Liver (tissue), 9 donors: ENCODE data around the gene UBXN1. TPM values are rescaled to one million over a fixed set of nuclear protein-coding genes. Genes with fewer than 3 reads are reported as not detected.

Experiments used
- DNase-seq: peaks from one replicate; pipeline ENCODE4 v3.0.0-alpha.2; 2017; ENCODE audit warnings: low spot score
- H3K27ac ChIP-seq, 2 donors: one replicate each; pipeline ENCODE4 v1.7.0; 2013; ENCODE audit warnings: inconsistent platforms in 2 of 2, low read length in 2 of 2, control low read depth in 1 of 2, low read depth in 1 of 2, mild to moderate bottlenecking in 1 of 2
- H3K27me3 ChIP-seq, 4 donors: one replicate each; pipeline versions ENCODE4 v1.6.1 to v1.7.0; 2013; ENCODE audit warnings: low read length in 3 of 4, inconsistent platforms in 1 of 4, mild to moderate bottlenecking in 1 of 4, moderate library complexity in 1 of 4; ENCODE audit not compliant: control insufficient read depth in 4 of 4, insufficient read depth in 4 of 4
- H3K36me3 ChIP-seq, 4 donors: one replicate each; pipeline versions ENCODE4 v1.6.1 to v1.7.0; 2013; ENCODE audit warnings: low read length in 3 of 4, mild to moderate bottlenecking in 3 of 4, low read depth in 1 of 4, moderate library complexity in 1 of 4; ENCODE audit not compliant: control insufficient read depth in 4 of 4, insufficient read depth in 3 of 4
- H3K4me1 ChIP-seq, 4 donors: one replicate each; pipeline versions ENCODE4 v1.6.1 to v1.7.0; 2013; ENCODE audit warnings: low read length in 3 of 4, mild to moderate bottlenecking in 3 of 4, moderate library complexity in 1 of 4; ENCODE audit not compliant: control insufficient read depth in 4 of 4, insufficient read depth in 4 of 4
- H3K4me3 ChIP-seq, 3 donors: one replicate each; pipeline versions ENCODE4 v1.6.1 to v1.7.0; 2013; ENCODE audit warnings: low read length in 3 of 3, control low read depth in 1 of 3, low read depth in 1 of 3, mild to moderate bottlenecking in 1 of 3
- H3K9ac ChIP-seq, 2 donors: one replicate each; pipeline ENCODE4 v1.7.0; 2013; ENCODE audit warnings: low read length in 2 of 2, mild to moderate bottlenecking in 2 of 2, moderate library complexity in 2 of 2, control low read depth in 1 of 2, low read depth in 1 of 2
- H3K9me3 ChIP-seq, 4 donors: one replicate each; pipeline versions ENCODE4 v1.6.1 to v1.7.0; 2013; ENCODE audit warnings: low read length in 3 of 4; ENCODE audit not compliant: control insufficient read depth in 4 of 4
- ATF3 ChIP-seq: IDR thresholded peaks from 2 replicates; pipeline ENCODE4 v1.6.1; 2016; ENCODE audit warnings: antibody characterized with exemption
- CTCF ChIP-seq: fragments of 150-350 bp; IDR thresholded peaks from 2 replicates; pipeline ENCODE4 v1.5.1; 2017; ENCODE audit warnings: improper control_type of control experiment, low read depth, low read length; ENCODE audit not compliant: missing input control
- EGR1 ChIP-seq, 2 donors: IDR thresholded peaks; 2 replicates each; pipeline ENCODE4 v1.6.1; 2016 to 2018; ENCODE audit warnings: antibody characterized with exemption in 2 of 2, low read depth in 2 of 2
- FOXA1 ChIP-seq: IDR thresholded peaks from 2 replicates; pipeline ENCODE4 v1.6.1; 2016; ENCODE audit warnings: antibody characterized with exemption
- GABPA ChIP-seq, 2 donors: IDR thresholded peaks in 1 of 2; conservative IDR thresholded peaks in 1 of 2; 2 replicates each; pipeline ENCODE4 v1.6.1; 2016; ENCODE audit warnings: antibody characterized with exemption in 2 of 2, mild to moderate bottlenecking in 1 of 2, moderate library complexity in 1 of 2
- HNF4A ChIP-seq, 2 donors: conservative IDR thresholded peaks; 2 replicates each; pipeline ENCODE4 v1.6.1; 2016; ENCODE audit warnings: antibody characterized with exemption in 2 of 2, mild to moderate bottlenecking in 2 of 2
- HNF4G ChIP-seq: IDR thresholded peaks from 2 replicates; pipeline ENCODE4 v1.6.1; 2016; ENCODE audit warnings: antibody characterized with exemption
- JUND ChIP-seq, 2 donors: IDR thresholded peaks; 2 replicates each; pipeline ENCODE4 v1.6.1; 2016; ENCODE audit warnings: antibody characterized with exemption in 2 of 2
- MAX ChIP-seq: IDR thresholded peaks from 2 replicates; pipeline ENCODE4 v1.6.1; 2016; ENCODE audit warnings: antibody characterized with exemption
- NR2F2 ChIP-seq: IDR thresholded peaks from 2 replicates; pipeline ENCODE4 v1.6.1; 2016; ENCODE audit warnings: antibody characterized with exemption
- RXRA ChIP-seq, 2 donors: IDR thresholded peaks; 2 replicates each; pipeline ENCODE4 v1.6.1; 2017 to 2018; ENCODE audit warnings: antibody characterized with exemption in 2 of 2, mild to moderate bottlenecking in 1 of 2
- SP1 ChIP-seq: IDR thresholded peaks from 2 replicates; pipeline ENCODE4 v1.6.1; 2018; ENCODE audit warnings: antibody characterized with exemption, mild to moderate bottlenecking
- TAF1 ChIP-seq: conservative IDR thresholded peaks from 2 replicates; pipeline ENCODE4 v1.6.1; 2016; ENCODE audit warnings: antibody characterized with exemption, mild to moderate bottlenecking
- YY1 ChIP-seq: IDR thresholded peaks from 2 replicates; pipeline ENCODE4 v1.6.1; 2016; ENCODE audit warnings: antibody characterized with exemption, mild to moderate bottlenecking
- ZBTB33 ChIP-seq: IDR thresholded peaks from 2 replicates; pipeline ENCODE4 v1.6.1; 2016; ENCODE audit warnings: antibody characterized with exemption
- WGBS: extraction: QIAGEN DNeasy Blood & Tissue Kit; methylation state at CpG from one replicate; pipeline ENCODE4 v1.1.7; 2013; 5-methylcytosine and 5-hydroxymethylcytosine counted together
- polyA plus RNA-seq, 2 donors: library from polyadenylated mRNA; stranded (reverse) in 1 of 2; unstranded in 1 of 2; fragments of 200-250 nt in 1 of 2; fragments of >200 nt in 1 of 2; fragmentation: Nextera tagmentation in 1 of 2; extraction: Ambion mirVana in 1 of 2; gene quantifications; one replicate each; pipeline versions ENCODE4 v1.2.1 to v1.2.3, GENCODE V29; 2013 to 2015
- total RNA-seq, 2 donors: library from RNA; depleted of rRNA; stranded (reverse); fragments of >200 nt; gene quantifications; one replicate each; pipeline ENCODE4 v1.2.3, GENCODE V29; 2014
- donor health status: healthy.
- donor health status: healthy.
- donor health status: healthy.
- donor health status: healthy.
- donor health status: healthy.

Gene UBXN1
- total and polyA plus RNA-seq, 4 donors: 31.4 to 45.7 (median 41.2) TPM

- TF ChIP-seq ZBTB33: no peak
- TF ChIP-seq FOXA1: no peak
These were observed 10.7 kb upstream of the UBXN1 start, which contains the start of gene LRRN4CL (continued) for GRCh38 chr11:62689421-62690183.

GRCh38 chr11:62688491-62688890, 9.6 kb upstream of the UBXN1 start:
- H3K27me3 ChIP-seq: no peaks in the 10 kb centered on the region
- H3K27ac ChIP-seq: no peak overlapping the region
- H3K36me3 ChIP-seq: peaks cover 6 to 24% (median 18%) of the 10 kb centered on the region in 4 donors
- 35% methylated on average over 1 of the region's 1 CpG for WGBS
- H3K4me1 ChIP-seq: peaks cover 0 to 8% (median 3%) of the 10 kb centered on the region in 4 donors
- H3K9me3 ChIP-seq: no peaks in the 10 kb centered on the region
- DNase-seq: no peak
- no peak overlapping the region for H3K9ac ChIP-seq
- no peak overlapping the region for H3K4me3 ChIP-seq
- no peak for TF ChIP-seq EGR1 (IDR thresholded peaks at IDR 0.05; ENCODE audit: low read depth in 2 of 2)
- no peak for TF ChIP-seq JUND (IDR thresholded peaks at IDR 0.05)
- no peak for TF ChIP-seq ATF3
- TF ChIP-seq SP1: no peak
- no peak for TF ChIP-seq FOXA1
- no peak for TF ChIP-seq CTCF
- TF ChIP-seq YY1: no peak
- TF ChIP-seq HNF4A (conservative IDR thresholded peaks at IDR 0.05): no peak
- no peak for TF ChIP-seq TAF1
- TF ChIP-seq HNF4G: no peak
- TF ChIP-seq GABPA (IDR thresholded peaks at IDR 0.05 in 1 of 2, conservative IDR thresholded peaks at IDR 0.05 in 1 of 2): no peak
- TF ChIP-seq MAX: no peak
- TF ChIP-seq NR2F2: no peak
- no peak for TF ChIP-seq RXRA (IDR thresholded peaks at IDR 0.05)
